Hindlimb muscle (tissue), 1 donor: ENCODE data around the gene RNASEH2A. TPM values are rescaled to one million over a fixed set of nuclear protein-coding genes. Genes with fewer than 3 reads are reported as not detected.

Experiments used
- DNase-seq: peaks from one replicate; pipeline ENCODE4 v3.0.0-alpha.2; 2013
- polyA plus RNA-seq: library from polyadenylated mRNA; unstranded; fragments of 120-200 nt; gene quantifications from one replicate; pipeline ENCODE4 v1.2.1, GENCODE V29; 2013; ENCODE audit not compliant: insufficient read length

Gene RNASEH2A
- 21.9 TPM for polyA plus RNA-seq

DNA sequence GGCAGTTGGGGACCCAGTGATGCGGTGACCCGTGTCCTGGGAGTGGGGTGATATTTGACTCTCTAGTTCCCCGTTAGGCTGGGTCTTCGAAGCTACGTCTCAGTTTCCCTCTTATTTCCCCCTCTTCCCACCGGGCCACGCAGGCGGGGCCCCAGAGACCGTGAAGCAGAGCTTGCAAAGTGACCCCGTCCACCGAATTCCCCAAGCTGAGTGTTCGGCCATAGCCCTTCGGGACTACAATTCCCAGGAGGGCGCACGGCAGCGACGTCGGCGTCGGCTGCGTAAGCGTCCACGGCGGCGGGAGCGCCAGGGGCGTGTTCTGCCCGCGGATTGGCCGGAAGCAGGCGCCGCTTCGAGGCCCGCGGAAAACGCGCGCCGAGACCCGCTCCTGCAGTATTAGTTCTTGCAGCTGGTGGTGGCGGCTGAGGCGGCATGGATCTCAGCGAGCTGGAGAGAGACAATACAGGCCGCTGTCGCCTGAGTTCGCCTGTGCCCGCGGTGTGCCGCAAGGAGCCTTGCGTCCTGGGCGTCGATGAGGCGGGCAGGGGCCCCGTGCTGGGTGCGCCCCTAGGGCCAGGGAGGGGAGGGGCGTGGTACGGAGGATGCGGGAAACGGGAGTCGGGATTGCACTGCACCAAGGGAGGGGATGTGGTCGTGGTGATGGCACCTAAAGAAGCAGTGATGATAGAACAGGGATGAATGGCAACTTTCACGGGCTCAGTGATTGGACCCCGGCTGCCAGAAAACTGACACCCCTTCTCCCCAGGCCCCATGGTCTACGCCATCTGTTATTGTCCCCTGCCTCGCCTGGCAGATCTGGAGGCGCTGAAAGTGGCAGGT lies at the start of gene RNASEH2A:
RNASEH2A (plus strand) TSS at position 343 of the 840 bp plus-strand sequence; CDS start at position 433, 90 bp downstream.
- DNase-seq: peak; percentile 91

- peak; percentile 80 for DNase-seq
These were observed 48.7 kb upstream of the RNASEH2A start for GRCh38 chr19:12757544-12758274.

DNA sequence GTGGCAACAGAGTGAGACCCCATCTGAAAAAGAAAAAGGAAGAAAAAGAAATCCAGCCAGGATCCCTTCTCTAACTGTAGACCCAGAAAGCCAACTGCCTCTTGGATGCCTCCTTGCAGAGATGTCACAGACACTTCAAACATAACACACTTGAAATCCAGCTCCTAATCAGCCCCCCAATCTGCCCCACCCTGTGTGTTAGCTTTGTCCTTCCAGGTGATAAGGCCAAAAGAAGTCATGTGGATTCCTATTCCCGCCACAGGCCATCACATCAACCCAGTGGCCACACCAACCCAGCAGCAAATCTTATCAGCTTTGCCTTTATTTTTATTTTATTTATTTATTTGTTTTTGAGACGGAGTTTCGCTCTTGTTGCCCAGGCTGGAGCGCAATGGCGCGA lies 46.7 kb upstream of the RNASEH2A start:
- no peak for DNase-seq

DNA sequence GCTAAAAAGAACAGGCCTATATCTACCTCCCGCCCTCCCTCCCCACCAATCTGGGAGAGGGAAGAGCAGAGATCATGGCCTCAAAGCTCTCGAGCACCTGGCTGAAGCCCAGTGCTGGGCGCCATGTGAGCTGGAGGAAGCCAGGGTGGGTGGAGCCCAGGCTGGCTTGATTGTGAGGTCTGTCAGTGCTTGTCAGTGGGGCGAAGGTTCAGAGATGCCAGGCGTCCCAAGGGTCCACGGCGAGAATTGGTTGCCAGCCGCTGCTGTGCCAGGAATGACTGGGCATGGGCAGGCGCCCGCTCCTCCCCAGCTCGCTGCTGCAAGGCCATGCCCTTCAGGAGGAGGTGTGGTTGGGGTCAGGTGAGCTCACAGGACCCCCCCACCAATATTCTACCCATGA lies 43.3 kb upstream of the RNASEH2A start:
- DNase-seq: no peak

DNA sequence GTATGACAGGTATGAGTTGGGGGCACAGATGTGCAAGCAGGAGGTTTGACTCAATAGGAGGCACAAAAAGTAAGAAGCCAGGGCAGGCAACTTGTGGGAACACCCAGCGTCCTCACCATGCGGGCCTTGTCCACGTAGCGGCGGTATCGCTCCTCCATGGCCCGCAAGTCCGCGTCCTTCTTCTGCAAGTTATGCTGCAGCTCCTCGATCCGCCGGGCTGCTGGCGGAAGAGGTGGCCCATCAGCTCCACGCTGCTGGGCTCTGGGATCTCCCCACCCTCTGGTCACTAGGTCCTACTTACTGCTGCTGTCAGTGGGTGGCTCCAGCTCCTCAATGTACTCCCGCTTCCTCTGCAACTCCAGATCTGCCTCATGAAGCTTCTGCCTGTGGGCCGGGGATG lies 41.7 kb upstream of the RNASEH2A start:
- no peak for DNase-seq

GRCh38 chr19:12766051-12766521 lies 40.3 kb upstream of the RNASEH2A start:
- DNase-seq: peak; percentile 75

DNA sequence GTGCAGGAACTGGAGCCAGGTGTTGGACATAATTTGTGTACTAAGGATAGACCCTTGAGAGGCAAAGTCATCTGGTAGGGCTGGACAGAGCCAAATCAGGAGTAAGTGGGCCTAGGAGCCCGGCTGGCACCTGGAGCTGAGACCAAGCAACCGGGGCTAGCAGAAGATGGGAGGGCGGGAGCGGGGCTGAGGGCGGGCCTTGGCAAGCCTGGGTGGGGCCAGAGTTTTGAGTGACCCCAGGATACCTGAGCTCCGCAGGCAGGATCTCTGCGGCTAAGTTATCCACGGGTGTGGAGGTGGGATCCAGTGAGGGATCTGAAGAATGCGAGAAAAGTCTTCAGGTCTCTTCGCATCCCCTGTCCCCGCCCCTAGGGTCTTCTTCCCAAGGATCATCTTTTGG lies 39.2 kb upstream of the RNASEH2A start:
- DNase-seq: no peak

DNA sequence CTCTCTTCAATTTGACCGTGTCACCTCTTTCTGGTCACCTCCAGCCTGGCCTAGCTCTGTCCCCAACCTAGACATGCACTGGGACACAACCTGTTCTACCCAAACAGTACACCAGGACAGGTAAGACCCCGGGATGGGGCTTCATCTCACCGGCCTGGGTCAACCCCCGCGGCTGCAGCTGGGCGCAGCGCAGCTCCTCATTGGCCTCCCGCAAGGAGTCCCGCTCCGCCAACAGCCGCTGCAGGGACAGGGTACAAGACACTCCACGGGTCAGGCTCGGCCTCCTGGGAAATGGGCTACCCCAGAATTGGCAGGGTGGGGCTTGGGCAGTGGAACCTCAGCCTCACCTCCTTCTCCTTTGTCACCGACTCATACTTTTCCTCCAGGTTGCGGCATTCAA lies 38.7 kb upstream of the RNASEH2A start:
- DNase-seq: no peak

- no peak for DNase-seq
These were observed 36.7 kb upstream of the RNASEH2A start for GRCh38 chr19:12769689-12770088.

GRCh38 chr19:12770922-12771321 lies 35.5 kb upstream of the RNASEH2A start:
- no peak for DNase-seq

- no peak for DNase-seq
These were observed 34.1 kb upstream of the RNASEH2A start for GRCh38 chr19:12772323-12772722.

- DNase-seq: no peak
These were observed 32.8 kb upstream of the RNASEH2A start for GRCh38 chr19:12773571-12773970.

DNA sequence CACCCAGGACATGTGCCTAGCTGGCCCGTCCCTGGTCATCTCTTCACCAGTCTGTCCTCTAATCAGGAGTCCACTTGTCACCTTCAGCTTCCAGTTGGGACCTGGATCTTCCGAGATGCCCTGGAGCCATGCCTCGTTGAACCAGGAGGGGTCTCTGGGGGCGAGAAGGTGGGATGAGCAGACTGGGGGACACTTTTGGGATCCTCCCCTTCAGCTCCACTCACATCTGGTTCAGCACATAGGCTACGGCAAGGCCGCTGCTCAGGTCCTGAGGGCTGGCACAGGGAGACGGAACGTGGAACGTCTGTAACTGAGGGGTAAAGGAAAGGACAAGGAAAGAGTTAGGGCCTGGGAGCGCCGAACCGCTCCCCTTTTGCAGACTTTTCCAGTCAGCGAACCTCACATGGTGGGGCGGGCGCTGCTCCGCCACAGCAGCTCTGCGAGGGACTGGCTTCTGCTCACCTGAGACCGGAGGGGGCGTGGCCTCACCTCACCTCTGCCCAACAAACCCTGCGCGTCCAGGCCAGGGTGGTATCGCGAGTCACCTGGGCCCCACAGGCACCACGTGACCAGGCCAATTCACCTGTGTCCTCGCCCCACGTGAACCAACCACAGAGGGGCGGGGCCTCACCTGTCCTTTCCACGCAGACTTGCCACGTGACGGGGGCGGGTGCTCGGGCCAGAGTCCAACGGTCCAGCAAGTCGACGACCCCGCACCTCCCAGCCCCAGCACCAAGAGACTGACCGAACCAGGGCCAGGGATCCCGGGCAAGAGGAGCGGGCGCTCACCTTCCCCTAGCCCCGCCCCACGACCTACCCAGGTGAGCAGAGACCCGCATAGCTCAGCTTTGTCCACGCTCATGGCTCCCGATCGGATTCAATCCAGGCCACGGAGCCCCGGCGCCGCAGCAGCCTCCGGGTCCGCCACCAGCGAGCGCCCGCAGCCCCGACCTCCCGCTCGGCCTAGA lies 31.5 kb upstream of the RNASEH2A start, which contains the start of gene HOOK2:
HOOK2 (minus strand) TSS at position 965 of the 968 bp plus-strand sequence; CDS start at position 862, 103 bp downstream.
- no peak for DNase-seq

DNA sequence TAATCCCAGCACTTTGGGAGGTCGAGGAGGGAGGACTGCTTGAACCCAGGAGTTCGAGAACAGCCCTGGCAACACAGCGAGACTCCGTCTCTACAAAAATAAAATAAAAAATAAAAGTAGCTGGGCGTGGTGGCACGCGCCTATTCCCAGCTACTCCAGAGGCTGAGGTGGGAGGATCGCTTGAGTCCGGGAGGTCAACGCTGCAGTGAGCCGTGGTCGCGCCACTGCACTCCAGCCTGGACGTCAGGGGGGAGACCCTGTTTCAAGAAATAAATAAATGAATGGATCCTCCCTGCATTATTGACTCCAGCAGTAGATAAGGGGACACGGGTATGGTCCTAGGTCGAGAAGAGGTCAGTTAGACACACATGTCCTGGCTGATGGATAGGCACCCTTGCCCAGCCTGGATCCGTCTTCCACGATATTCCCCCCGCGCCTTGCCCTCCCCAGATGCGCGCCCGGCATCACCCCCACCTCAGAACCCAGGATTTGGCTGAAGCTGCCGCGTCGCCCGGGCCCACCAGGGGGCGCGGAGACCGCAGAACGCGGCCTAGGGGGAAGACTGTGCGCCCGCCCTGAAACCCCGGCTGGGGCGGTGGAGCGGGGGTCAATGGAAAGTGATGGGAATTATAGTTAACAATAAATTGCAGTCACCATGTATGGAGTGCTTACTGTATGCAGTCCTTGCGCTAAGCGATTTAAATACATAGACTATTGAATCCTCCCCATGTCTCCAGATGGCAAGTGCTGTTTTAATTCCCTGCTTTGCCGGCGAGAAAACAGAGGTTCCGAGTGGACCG lies 29.0 kb upstream of the RNASEH2A start:
- peak; percentile 87 for DNase-seq

GRCh38 chr19:12778017-12778904 lies 28.1 kb upstream of the RNASEH2A start:
- no peak for DNase-seq

DNA sequence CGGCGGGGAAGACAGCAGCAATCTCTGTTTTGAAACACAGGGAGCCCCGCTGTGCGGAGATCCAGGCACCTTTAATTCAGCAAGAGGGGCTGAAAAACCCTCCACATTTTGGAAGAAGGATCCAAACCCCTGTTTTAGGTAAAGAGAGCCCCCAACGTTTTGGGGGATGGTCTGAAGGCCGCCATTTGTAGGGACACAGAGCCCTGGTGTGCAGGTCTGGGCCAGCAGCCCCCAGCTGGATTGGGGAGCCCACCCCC lies 27.6 kb upstream of the RNASEH2A start:
- DNase-seq: no peak

DNA sequence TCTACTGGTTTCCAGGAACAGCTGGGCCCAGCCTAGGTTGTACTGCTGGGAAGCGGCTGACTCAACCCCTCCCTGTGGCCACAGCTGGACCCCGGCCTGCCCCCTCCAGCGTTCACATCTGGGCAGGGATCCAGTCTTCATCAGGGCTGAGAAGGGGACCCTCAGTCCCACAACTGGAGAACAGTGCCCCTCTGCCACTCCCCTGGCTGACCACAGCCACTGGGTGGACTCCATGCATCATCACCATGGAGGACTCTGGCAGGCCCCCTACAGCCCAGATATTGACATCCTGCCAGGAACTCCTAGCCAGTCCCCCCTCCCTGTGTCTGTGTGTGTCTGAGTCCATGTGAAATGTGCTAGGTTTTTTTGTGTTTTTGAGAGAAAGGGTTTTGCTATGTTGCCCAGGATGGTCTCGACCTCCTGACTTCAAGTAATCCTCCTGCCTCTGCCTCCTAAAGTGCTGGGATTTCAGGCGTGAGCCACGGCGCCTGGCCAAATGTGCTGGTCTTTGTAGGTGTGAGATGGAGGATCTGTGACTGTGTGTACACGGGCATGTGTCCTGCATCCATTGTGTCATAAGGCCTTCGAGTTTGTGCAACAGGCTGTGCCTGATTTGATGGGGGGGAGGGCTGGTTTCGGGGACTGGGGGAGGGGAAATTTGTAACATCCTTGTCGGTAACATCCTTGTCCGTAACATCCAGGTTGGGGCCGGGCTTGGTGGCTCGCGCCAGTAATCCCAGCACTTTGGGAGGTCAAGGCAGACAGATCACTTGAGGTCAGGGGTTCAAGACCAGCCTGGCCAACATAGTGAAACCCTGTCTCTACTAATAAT lies 27.0 kb upstream of the RNASEH2A start:
- peak; percentile 82 for DNase-seq

DNA sequence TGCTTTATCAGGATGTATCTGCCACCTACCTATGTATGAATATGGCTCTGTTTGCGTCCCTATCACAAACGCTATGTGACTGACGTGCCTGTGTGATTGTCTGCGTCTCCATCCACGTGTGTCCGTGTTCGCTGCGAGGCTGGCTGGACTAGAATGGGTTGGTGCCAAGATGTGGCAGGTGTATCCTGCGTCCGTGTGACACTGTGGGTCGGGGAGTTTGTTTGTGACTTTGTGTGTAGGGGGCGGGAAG lies 24.3 kb upstream of the RNASEH2A start:
- DNase-seq: no peak

- peak; percentile 89 for DNase-seq
These were observed 23.7 kb upstream of the RNASEH2A start for GRCh38 chr19:12782424-12783290.
